Natural killer cell (primary cell): ENCODE measurements around the gene INPP5K. TPM values are rescaled to one million over a fixed set of nuclear protein-coding genes. Genes with fewer than 3 reads are reported as not detected.
A peak's percentile ranks its signal among the peaks of the same experiment; 100 is the strongest.

Experiments
- ATAC-seq, 3 donors: fragments of 150-1000 bp in 2 of 3; fragments of 200-7000 bp in 1 of 3; cut with Tn5 transposase; 1 replicate in 1 of 3; 2 replicates in 2 of 3; pipeline ENCODE4 v1.10.0; 2021; ENCODE audit warnings: mild to moderate bottlenecking in 2 of 3, moderate library complexity in 2 of 3
- DNase-seq, 2 donors: peaks; one replicate each; pipeline versions ENCODE4 v3.0.0 to v3.0.0-alpha.2; 2013 to 2021; ENCODE audit warnings: mixed read lengths in 1 of 2
- H3K27ac ChIP-seq: one replicate; pipeline ENCODE4 v1.5.1; 2013; ENCODE audit warnings: mild to moderate bottlenecking, low read length
- H3K27me3 ChIP-seq: one replicate; pipeline ENCODE4 v1.6.1; 2013; ENCODE audit warnings: low read length; ENCODE audit not compliant: control insufficient read depth, insufficient read depth
- H3K36me3 ChIP-seq: one replicate; pipeline ENCODE4 v1.6.1; 2013; ENCODE audit warnings: low read length; ENCODE audit not compliant: control insufficient read depth, insufficient read depth
- H3K4me1 ChIP-seq: one replicate; pipeline ENCODE4 v1.6.1; 2013; ENCODE audit warnings: low read length; ENCODE audit not compliant: control insufficient read depth, insufficient read depth
- H3K4me3 ChIP-seq: one replicate; pipeline ENCODE4 v1.5.1; 2013; ENCODE audit warnings: low read length
- H3K9me3 ChIP-seq: one replicate; pipeline ENCODE4 v1.6.1; 2013; ENCODE audit warnings: low read length; ENCODE audit not compliant: control insufficient read depth, insufficient read depth
- H3K27ac Mint-ChIP-seq, 2 donors: one replicate each; pipeline ENCODE4 v1.8.0; 2022; ENCODE audit warnings: mild to moderate bottlenecking in 2 of 2, mixed read lengths in 2 of 2, moderate library complexity in 1 of 2
- H3K27me3 Mint-ChIP-seq, 2 donors: one replicate each; pipeline ENCODE4 v1.8.0; 2022; ENCODE audit warnings: low read depth in 2 of 2, mixed read lengths in 2 of 2
- H3K36me3 Mint-ChIP-seq: one replicate; pipeline ENCODE4 v1.8.0; 2022; ENCODE audit warnings: mixed read lengths
- H3K4me1 Mint-ChIP-seq, 2 donors: one replicate each; pipeline ENCODE4 v1.8.0; 2022; ENCODE audit warnings: mixed read lengths in 2 of 2
- H3K4me3 Mint-ChIP-seq: one replicate; pipeline ENCODE4 v1.8.0; 2022; ENCODE audit warnings: mild to moderate bottlenecking, moderate library complexity, mixed read lengths
- H3K9me3 Mint-ChIP-seq, 2 donors: one replicate each; pipeline ENCODE4 v1.8.0; 2022; ENCODE audit warnings: mixed read lengths in 2 of 2
- WGBS: methylation state at CpG from one replicate; pipeline ENCODE4 v1.1.7; 2013; ENCODE audit warnings: missing lambda C conversion rate; ENCODE audit not compliant: insufficient coverage; 5-methylcytosine and 5-hydroxymethylcytosine counted together
- intact Hi-C: fragments of 100-400 bp; cut with micrococcal nuclease; formaldehyde crosslinking; loops from one replicate; pipeline ENCODE4 v1.14.2; 2022
- total RNA-seq, 4 donors: library from RNA; stranded (reverse); fragments of 120-200 nt in 1 of 4; gene quantifications; one replicate each; pipeline versions ENCODE4 v1.2.3 to v1.2.4, GENCODE V29; 2013 to 2022
- TF ChIP-seq, protein P1 (sequence below): fragments of 200-600 bp; IDR thresholded peaks from one replicate; pipeline ENCODE4 v1.8.0; 2022; ENCODE audit warnings: antibody characterized with exemption

Gene INPP5K
- total RNA-seq, 3 donors from 2014 or later (not counting 1 experiment from before 2014, with no cell fraction given), result 278 to 317 (median 292) TPM

- no peak for DNase-seq
- H3K36me3 Mint-ChIP-seq, result no peaks in the 10 kb centered on the region
- intact Hi-C loops, result loop anchor here (1.0 kb wide), 3 partner anchors 46 to 187 kb away; partner anchors contain the start of gene INPP5K
- peak overlapping the region; percentile 28 for H3K4me3 Mint-ChIP-seq
- no peaks in the 10 kb centered on the region for H3K36me3 ChIP-seq
- peak overlapping the region; percentile 21 for H3K4me3 ChIP-seq
- H3K27ac Mint-ChIP-seq, result peak overlapping the region in 1 of 2 donors; percentile 84
- peak; percentile 34 to 65 (median 43) for ATAC-seq
- no peak overlapping the region for H3K27ac ChIP-seq
- no peaks in the 10 kb centered on the region for H3K9me3 Mint-ChIP-seq
- no peaks in the 10 kb centered on the region for H3K27me3 ChIP-seq
- peaks cover 27% of the 10 kb centered on the region for H3K4me1 ChIP-seq
- no peaks in the 10 kb centered on the region for H3K9me3 ChIP-seq
- peaks cover 38 to 46% of the 10 kb centered on the region in 2 donors for H3K4me1 Mint-ChIP-seq
- TF ChIP-seq, protein P1, sequence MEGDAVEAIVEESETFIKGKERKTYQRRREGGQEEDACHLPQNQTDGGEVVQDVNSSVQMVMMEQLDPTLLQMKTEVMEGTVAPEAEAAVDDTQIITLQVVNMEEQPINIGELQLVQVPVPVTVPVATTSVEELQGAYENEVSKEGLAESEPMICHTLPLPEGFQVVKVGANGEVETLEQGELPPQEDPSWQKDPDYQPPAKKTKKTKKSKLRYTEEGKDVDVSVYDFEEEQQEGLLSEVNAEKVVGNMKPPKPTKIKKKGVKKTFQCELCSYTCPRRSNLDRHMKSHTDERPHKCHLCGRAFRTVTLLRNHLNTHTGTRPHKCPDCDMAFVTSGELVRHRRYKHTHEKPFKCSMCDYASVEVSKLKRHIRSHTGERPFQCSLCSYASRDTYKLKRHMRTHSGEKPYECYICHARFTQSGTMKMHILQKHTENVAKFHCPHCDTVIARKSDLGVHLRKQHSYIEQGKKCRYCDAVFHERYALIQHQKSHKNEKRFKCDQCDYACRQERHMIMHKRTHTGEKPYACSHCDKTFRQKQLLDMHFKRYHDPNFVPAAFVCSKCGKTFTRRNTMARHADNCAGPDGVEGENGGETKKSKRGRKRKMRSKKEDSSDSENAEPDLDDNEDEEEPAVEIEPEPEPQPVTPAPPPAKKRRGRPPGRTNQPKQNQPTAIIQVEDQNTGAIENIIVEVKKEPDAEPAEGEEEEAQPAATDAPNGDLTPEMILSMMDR, result no peak
- no peaks in the 10 kb centered on the region for H3K27me3 Mint-ChIP-seq
- under 1% methylated on average over 62 of the region's 62 CpGs for WGBS
Observed at GRCh38 chr17:1562176-1562643, 45.8 kb upstream of the INPP5K start.

DNA sequence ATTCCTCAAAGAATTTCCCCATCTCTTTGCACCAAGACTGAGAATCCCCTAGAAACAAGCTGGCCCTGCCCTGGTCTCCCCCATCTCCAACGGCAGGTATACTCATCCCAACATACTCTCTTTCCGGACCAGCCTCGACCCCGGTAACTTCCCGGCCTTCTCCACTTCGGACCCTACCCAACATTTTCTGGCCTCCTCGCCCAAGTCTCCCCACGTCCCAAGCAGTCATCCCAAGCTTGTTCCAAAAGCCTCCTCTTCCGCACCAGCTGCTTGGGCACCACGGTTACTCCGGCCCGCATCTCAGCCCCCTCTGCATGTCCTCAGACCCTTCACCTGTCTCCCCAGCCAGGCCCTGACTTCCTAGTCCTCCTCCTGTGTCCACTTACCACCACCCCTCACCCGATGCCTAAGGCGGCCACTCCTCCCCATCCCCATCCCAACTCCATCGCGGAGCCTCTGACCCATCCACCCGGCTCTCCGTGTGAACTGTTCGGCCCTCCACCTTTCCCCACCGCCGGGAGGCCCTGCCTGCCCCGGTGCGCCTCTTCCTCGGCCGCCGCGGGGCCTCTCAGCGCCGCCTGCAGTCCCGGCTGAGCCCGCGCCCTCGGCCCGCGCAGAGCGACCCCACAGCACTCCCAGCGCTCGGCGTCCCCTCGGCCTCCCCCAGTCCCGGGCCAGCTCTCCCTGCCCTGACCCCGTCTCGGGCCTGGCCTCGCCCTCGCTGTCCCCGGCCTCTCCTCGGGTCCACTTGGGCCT, 45.2 kb upstream of the INPP5K start:
- WGBS, result 15% methylated on average over 47 of the region's 47 CpGs
- Histone ChIP-seq H3K9me3 (no peaks in the 10 kb centered on the region), H3K27ac (no peak overlapping the region), H3K4me3 (peak overlapping the region; percentile 23), H3K27me3 (no peaks in the 10 kb centered on the region), H3K36me3 (no peaks in the 10 kb centered on the region), H3K4me1 (peaks cover 23% of the 10 kb centered on the region)
- H3K4me1 Mint-ChIP-seq, result peaks cover 34 to 43% of the 10 kb centered on the region in 2 donors
- peak; percentile 33 to 63 for DNase-seq
- intact Hi-C loops, result loop anchor here (1.0 kb wide), 3 partner anchors 45 to 186 kb away; partner anchors contain the start of gene INPP5K
- peak overlapping the region; percentile 81 for H3K4me3 Mint-ChIP-seq
- no peaks in the 10 kb centered on the region for H3K36me3 Mint-ChIP-seq
- TF ChIP-seq, protein P1, result peak; percentile 29
- peak; percentile 24 to 39 (median 30) for ATAC-seq
- H3K9me3 Mint-ChIP-seq, result no peaks in the 10 kb centered on the region
- H3K27me3 Mint-ChIP-seq, result no peaks in the 10 kb centered on the region
- peak overlapping the region; percentile 63 to 84 for H3K27ac Mint-ChIP-seq

DNA sequence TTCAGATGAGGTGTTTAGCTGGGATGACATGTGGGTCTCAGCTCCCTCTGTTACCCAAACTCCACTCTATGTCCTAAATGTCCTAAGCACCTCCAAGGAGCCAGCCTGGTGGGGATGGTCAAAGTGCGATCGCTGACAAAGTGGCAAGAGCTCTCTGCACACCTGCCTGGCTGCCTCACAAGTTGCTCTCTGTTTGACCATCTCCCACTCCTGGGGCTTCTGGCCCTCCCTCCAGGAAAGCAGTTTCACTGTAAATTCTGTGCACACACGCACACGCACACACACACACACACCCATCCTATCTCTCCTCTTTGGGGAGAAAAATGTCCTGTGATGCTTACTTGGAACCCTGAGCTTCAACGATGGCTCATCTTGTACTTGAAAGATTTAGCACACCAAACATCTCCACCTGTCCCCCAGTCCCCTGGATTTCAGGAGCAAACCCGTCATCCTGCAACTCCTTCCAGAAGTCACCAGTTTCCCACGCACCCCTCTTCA, 44.5 kb upstream of the INPP5K start:
- H3K27me3 ChIP-seq, result no peaks in the 10 kb centered on the region
- no peaks in the 10 kb centered on the region for H3K9me3 Mint-ChIP-seq
- TF ChIP-seq, protein P1, result no peak
- H3K9me3 ChIP-seq, result no peaks in the 10 kb centered on the region
- peak overlapping the region; percentile 81 for H3K4me3 Mint-ChIP-seq
- H3K4me1 ChIP-seq, result peaks cover 25% of the 10 kb centered on the region
- WGBS, result 87% methylated on average over 7 of the region's 7 CpGs
- ATAC-seq, result no peak
- H3K4me3 ChIP-seq, result no peak overlapping the region
- H3K4me1 Mint-ChIP-seq, result peaks cover 37 to 46% of the 10 kb centered on the region in 2 donors
- H3K36me3 Mint-ChIP-seq, result no peaks in the 10 kb centered on the region
- no peak overlapping the region for H3K27ac ChIP-seq
- no peaks in the 10 kb centered on the region for H3K27me3 Mint-ChIP-seq
- intact Hi-C loops, result no loop called here
- peak in 1 of 2 donors; percentile 30 for DNase-seq
- no peaks in the 10 kb centered on the region for H3K36me3 ChIP-seq
- peak overlapping the region; percentile 63 to 84 for H3K27ac Mint-ChIP-seq
